ENCODE data around the gene OLFML1.

Gene OLFML1

GRCh38 chr11:7485186-7486097 is at the start of gene OLFML1:
TSS of gene OLFML1 (plus strand) at chr11:7485506. CDS start at chr11:7485876, 370 bp downstream.
- TF ChIP-seq CTCF (IDR thresholded peaks at IDR 0.05; ENCODE audit: extremely low read depth, missing control alignments), result no peak
- no peak for DNase-seq (ENCODE audit: low spot score)

DNA sequence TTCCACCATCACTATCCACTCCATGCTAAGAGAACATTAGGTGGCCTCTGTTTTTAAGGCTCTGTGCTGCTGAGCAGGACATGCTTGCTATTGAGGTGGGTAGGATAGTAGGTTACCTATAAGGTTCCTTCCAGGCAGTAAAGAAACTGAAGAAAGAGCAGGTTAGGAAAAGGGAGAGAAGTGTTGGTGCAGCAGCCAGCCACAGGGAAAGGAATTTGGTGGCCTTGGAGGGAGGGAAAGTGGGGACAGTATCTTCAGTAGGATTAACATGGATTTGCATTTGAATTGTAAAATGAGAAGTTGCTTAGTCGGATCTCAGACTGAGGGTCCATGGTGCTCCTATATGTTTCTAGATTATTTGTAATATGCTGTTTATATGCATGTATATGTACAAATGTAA is 49.2 kb upstream of the OLFML1 start:
- no peak for TF ChIP-seq CTCF (IDR thresholded peaks at IDR 0.05; ENCODE audit: extremely low read depth, missing control alignments)
- no peak for DNase-seq (ENCODE audit: low spot score)

DNA sequence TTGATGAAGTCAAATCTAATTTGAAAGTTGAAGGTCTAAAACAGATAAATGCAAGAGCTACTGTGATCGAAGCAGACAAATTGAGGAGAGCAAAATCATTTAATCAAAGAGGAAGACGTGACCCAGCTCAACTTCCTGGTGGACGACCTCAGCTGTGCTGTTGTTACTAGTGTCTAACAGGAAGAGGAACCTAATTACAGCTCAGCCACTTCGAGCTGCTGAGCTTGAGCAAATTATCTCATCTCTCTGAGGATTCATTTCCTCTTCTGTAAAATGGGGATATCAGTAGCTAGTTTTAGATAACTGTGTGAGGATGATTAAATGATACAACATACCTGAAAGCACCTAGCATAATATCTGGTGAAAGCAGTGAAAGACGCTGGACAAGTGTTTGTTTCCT is 48.6 kb upstream of the OLFML1 start:
- DNase-seq (ENCODE audit: low spot score), result peak; percentile 60
- no peak for TF ChIP-seq CTCF (IDR thresholded peaks at IDR 0.05; ENCODE audit: extremely low read depth, missing control alignments)

DNA sequence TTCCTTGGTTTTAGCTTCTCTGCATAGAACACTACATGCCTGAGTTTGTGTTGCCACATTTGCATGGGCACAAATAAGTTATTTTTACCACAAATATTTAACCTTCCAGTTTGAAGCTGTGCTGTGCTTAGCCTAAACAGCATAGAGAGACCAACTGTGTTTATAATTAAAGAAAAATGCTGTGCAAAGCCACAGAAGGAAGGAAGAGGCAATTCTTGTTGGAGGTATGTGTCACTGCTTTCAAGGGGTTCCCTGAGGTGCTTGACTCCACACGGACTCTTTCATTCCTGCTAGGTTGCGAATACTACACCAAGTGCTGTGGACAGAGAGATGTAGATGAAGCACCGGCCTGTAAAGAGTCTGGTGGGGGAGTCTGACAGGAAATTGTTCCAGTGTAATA is 47.6 kb upstream of the OLFML1 start:
- TF ChIP-seq CTCF (IDR thresholded peaks at IDR 0.05; ENCODE audit: extremely low read depth, missing control alignments), result no peak
- no peak for DNase-seq (ENCODE audit: low spot score)

GRCh38 chr11:7439746-7440320 is 45.5 kb upstream of the OLFML1 start:
- no peak for TF ChIP-seq CTCF (IDR thresholded peaks at IDR 0.05; ENCODE audit: extremely low read depth, missing control alignments)
- DNase-seq (ENCODE audit: low spot score), result no peak

- peak; percentile 93 for TF ChIP-seq CTCF (IDR thresholded peaks at IDR 0.05; ENCODE audit: extremely low read depth, missing control alignments)
- DNase-seq (ENCODE audit: low spot score), result peak; percentile 74
These were observed 42.6 kb upstream of the OLFML1 start for GRCh38 chr11:7442588-7443215.

Measured in GM20000 (cell line).